GM21515 (cell line): ENCODE results near the gene NGEF.

ENCODE experiments used
- ATAC-seq: cut with Tn5 transposase; IDR thresholded peaks from one replicate; pipeline ENCODE4 v1.9.1; 2021; ENCODE audit not compliant: unreplicated experiment

NGEF gene

DNA sequence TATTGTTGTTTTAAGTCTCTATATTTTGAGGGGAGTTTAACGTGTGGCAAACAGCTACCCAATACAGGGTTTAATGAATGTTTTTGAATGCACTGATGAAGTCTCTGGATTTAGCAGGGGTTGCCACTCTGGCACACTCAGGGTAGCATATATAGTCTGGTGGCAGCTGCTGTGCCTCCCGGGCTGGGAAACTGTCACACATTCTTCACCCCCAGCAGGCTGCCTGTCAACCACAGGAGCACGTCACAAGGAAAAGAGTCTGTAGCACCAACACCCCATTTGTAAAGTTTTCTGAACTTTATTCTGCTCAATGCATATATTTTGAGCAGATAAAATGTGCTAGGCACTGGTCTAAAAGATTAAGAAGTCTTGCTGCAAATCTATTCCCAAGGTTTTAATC lies 39.3 kb downstream of the NGEF start:
- no peak for ATAC-seq

DNA sequence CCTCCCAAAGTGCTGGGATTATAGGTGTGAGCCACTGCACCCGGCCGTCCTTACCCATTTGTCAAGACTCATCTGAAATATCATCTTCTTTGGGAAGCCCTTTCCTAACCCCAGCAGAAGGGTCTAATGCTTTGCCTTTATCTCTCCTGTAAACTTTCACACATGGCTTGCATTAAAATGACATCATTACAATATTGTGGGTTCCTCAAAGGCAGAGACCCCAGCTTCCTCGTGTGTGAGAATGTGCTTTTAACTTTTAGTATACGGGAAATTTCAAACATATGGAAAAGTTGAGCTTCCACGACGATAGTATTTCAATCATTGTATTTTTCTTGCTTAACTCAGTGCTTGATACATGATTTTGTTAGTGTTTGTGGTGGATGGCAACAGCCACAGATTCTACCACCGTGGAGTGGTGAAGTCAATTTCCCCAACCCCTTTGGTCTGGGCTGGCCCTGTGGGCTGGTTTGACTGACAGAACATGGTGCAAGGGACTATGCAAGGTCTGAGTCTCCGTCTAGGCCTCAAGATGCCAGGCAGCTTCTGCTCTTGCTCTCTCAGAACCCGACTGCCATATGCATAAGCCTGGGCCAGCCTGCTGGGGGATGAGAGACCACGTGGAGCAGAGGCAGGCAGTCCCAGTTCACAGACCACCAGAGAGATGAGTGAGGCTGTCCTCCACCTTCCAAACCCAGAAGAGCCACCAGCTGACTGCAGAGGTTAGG lies 39.9 kb downstream of the NGEF start:
- no peak for ATAC-seq

DNA sequence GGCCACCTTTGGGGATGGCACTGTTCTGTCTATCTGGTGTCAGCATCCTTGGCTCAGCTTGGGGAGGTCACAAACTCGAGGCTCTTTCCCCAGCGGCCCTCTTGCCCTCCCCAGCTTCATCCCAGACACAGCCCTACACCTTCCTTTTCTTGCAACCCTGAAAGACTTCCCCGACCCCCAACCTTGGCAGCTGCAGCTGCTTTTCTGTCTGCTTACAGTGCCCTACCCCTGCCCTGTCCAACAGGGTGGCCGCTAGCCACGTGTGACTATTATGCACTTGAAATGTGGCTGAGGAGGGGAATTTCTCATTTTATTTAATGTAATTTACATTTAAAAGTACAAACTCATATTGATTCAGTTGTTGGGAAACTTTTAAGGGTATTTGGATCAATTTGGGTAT lies 41.3 kb downstream of the NGEF start:
- ATAC-seq, result no peak

DNA sequence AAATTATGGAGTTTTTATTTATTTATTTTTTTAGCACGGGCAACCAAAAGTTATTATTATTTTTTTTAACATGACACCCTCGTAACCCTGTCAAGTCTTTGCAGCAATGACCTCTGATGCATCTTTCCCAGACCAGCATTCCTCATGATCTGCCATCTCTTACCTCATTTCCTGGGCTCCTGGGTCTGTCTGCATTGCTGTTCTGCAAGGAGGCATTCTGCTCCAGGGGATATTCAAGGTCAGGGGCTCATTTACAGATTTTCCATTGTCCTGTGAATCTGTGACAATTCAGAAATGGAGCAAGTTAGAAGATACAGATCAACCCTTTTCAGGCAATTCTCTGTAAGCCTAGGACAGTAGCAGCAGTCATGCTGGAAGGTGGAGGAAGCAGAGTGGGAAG lies 43.0 kb downstream of the NGEF start:
- no peak for ATAC-seq

DNA sequence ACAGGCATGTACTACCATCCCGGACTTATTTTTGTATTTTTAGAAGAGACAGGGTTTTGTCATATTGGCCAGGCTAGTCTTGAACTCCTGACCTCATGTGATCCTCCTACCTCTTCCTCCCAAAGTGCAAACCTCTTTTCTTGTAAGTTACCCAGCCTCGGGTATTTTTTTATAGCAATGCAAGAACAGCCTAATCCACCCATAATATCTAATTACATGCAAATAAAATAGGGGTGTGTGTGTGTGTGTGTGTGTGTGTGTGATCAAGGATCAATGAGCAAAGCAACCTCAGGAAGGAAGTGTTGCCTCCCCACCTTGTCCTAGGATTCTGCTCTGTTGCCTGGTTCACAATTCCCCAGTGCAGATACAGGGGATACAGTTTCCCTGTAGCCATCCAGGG lies 45.6 kb downstream of the NGEF start:
- ATAC-seq, result no peak

DNA sequence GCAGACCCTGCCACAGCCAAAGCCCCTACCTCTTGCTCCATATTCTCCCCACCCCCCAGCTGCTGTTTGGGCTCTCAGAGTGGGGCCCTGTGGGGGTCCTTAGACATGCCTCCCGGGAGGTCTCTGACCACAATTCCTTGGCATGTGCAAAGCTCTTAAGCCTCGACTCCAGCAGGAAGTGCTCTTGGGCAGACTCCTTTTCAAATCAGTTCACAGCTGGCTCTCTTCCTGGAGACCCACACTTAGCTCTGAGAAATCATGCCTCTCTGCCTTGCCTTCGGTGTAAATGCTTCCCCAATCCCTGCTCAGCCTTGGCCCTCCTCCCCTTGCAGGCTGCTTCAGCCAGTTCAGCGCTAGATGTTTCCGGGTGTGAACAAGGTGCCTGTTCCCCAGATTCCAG lies 46.9 kb downstream of the NGEF start:
- no peak for ATAC-seq

DNA sequence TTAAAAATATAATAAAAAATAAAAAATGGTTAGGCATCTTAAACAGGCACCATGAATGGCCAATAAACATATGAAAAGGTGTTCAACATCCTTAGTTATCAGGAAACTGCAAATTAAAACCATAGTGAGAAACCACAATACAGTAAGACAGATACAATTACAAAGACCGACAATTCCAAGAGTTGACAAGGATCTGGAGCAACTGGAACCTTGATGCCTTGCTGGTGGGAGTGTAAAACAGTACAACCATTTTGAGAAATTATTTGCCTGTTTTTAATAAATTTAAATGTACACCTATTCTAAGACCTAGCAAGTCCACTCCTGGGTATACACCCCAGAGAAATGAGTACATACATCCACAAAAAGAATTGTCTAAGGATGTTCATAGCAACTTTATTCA lies 49.1 kb downstream of the NGEF start:
- no peak for ATAC-seq

DNA sequence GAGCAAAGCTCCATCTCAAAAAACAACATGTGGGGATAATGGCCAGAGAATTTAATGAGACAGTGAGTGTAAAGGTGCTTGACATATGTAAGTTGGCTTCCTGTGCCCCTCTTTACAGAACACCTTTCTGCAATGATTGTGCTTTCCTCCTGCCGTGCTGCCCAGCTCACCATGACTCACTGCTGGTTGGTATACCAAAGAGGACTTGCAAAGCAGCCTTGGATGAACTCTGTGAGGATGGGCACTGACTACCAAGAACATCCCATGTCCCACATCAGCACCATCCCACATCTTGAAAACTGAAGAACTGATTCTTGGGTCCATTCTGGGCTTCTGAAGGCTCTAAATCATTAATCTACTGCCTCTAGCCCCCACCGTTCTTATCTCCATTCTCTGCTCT lies 52.2 kb downstream of the NGEF start:
- no peak for ATAC-seq

DNA sequence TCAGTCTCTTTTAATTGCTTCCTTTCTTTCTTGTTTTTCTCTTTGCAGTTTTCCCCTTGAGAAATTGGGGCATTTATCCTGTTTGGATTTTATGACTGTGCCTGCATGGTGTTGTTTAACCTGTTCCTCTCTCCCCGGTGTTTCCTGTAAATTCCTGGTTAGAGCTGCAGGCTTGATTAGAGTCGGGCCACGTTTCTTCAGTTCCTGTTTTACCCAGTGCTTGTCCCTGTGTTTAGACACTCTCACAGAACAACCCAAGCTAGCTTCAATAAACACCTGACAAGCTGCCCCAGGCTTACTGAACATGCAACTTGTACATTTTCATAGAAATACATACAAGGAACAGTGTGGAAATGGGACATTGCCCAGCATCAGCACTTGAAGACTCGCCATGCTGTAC lies 53.9 kb downstream of the NGEF start:
- no peak for ATAC-seq

DNA sequence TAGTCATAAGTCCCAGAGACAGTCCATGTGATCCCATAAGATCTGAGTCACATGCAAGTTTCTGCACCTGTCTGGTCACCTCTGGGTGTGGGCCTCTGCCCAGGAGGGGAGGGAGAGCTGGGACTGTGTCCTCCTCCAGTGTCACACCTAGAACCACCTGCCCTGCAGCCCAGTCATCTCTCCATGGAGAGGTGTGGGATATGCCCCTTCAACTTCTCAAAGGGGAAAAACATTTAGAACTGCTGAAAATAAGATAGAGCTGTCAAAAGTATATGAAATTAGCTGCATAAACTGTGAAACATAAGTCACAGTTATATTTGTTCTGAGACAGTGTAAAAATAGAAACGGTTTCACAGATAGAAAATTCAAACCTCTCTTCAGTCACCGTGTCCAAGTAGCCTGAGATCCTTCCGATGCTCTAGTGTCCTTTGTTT lies 55.4 kb downstream of the NGEF start:
- ATAC-seq, result no peak

DNA sequence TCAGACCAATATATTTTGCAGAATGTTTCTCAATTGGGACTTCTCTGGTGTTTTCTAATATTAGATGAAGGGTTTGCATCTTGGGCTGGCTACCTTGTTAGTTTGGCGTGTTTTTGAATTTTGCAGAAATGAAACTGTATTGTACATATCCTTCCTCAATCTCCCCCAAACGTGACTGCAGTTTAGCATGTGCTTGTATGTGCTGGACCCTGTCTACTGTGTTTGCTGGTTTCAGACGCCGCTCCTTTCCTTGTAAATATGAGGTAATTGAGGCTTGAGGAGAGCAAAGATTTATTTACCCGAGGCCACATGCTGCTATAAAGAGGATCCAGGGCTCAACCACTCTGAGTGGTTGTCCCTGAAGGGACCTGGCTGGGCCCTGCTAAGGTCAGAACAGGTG lies 57.2 kb downstream of the NGEF start:
- no peak for ATAC-seq

DNA sequence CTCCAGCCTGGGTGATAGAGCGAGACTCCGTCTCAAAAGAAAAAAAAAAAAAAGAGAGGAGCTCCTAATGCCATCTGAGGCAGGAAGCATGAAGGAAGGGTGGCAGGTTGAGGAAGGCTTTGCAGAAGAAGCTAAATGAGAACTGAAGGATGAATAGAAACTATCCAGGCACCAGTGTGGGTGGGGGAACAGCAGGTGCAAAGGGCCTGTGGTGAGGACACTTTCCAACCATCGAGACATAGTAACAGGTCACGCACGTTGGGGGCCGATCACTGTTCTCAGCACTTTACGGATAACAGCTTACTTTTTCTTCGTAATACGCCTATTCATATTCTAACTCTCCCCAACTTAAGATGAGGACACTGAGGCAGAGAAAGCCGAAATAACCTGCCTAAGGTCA lies 58.4 kb downstream of the NGEF start:
- ATAC-seq, result no peak

DNA sequence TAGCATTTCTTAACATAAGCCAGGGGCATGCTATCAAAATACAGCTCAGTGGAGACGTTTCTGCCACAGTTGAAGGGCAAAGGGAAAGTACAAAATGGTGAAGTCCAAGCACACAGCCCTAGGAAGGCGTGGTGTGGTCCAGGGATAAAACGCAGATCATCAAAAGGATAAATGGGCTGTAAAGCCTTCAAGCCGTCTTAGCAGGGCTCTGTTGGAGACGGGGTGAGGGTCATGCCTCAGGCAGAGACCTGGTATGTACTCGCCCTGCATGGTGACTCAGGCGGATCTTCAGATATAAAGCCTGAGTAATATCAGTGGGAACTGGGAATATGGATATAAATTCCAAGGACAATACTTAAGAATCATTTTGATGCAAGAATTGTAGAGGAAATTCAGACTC lies 61.2 kb downstream of the NGEF start:
- ATAC-seq, result no peak

DNA sequence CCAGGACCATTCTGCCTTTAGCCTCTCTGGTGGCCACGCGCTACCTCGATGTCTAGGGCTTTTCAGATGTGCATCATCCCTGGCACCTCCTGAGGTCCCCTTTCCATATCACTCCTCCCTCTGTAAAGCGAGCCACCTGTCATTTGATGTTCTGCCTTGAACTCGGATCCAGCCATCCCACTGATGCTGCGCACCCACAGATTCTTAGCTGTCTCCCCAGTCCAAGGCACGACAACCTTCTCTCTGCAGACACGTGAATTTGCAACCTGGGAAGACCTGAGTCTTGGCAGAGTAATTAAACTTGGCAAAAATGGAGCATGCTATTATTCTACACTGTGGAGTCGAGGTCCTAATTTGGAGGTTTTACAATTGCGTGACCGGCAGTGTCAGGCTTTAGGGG lies 61.9 kb downstream of the NGEF start:
- no peak for ATAC-seq

DNA sequence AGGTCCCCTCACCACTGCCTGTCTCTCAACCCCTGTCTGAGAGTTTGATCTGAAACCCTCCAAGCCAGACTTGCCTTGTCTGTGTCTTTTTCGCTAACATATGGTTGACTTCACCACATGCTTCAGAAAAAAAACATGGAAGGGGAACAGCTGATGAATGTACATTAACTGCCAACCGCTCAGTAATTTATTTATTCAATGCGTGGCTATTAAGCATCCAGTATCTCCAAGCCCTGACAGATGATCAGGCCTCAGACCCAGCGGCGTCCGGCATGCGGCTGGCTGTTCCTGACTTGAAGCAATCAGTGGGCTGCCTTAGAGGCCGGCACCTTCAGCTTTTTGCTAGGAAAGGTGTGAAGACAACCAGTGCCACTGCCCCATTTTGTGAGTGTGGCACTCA lies 62.3 kb downstream of the NGEF start:
- ATAC-seq, result no peak

DNA sequence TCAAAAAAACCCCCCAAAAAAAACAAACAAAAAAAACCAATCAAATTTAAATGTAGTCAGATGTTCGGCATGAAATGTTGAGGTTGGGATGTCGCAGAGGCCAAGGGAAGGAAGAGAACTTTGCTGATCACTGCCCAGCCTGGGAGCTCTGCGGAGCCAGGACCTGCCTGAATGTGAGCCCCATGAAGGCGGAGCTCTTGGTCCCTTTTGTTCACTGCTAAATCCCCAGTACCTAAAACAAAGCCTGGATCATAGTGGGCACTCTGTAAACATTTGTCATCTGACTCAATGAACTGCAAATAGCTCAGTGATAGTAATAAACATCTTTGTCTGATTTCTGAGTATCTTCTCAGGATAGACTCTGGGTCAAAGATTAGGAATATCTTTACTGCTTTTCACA lies 64.0 kb downstream of the NGEF start:
- no peak for ATAC-seq

DNA sequence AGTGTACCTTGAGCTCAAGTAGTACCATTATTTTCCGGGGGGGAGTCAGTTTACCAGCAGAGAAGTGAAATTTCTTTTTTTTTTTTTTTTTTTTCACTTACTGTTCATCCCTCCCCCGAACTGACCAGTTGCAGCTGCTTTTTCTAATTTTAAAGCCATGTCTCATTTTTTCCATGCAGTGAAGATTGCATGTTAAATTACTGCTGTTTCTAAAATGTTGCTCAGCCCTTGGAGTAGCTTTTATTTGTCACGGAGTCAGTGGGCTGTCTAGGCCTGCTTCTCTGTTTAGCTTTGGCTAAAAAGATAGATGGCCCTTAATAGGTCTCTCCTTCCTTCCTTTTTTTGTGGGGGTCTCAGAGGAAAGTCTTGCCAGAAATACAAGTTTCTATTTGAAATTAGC lies 70.2 kb downstream of the NGEF start:
- no peak for ATAC-seq

DNA sequence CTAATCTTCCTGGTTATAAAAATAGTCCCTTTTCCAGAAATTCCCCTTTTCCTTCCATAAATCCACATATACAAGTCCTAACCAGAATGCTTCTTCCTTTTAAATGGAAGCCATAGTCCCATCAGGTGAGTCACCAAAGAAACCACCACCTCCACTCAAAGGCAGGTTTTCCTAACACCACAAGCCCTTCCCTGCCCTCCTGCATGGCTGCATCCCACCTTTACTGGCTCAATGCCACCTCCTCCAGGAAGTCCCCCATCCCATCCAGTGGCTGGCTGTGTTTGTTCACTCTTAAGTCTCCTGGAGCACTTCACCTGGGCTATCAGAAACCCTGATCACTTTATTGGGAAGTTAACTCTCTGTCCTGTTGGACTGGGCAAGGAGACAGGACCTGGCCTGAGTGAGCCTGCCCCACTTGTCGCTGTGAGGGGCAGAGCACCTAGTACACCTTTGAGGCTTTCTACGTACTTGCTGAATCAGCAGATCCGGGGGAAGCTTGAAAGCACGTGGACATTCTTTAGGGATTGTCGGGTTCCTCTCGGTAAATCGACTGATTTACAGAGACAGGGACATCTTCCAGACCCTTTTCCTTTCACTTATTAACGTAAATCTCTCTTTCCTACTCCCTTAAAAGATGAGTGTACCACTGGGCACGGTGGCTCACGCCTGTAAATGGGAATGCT lies 71.0 kb downstream of the NGEF start:
- no peak for ATAC-seq

DNA sequence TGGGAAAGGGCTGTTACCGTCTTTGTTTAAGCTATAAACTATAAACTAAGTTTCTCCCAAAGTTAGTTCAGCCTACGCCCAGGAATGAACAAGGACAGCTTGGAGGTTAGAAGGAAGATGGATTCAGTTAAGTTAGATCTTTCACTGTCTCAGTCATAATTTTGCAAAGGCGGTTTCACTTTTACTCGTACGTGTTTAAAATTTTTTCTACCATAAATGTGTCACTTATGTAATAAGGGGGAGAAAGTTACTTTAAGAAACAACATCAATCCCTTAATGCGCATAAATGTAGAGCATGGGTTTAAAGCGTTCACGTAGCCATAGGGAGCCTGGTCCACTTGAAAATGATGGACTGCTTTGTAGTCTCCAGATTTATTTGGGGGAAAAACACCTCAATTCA lies 71.7 kb downstream of the NGEF start:
- no peak for ATAC-seq

DNA sequence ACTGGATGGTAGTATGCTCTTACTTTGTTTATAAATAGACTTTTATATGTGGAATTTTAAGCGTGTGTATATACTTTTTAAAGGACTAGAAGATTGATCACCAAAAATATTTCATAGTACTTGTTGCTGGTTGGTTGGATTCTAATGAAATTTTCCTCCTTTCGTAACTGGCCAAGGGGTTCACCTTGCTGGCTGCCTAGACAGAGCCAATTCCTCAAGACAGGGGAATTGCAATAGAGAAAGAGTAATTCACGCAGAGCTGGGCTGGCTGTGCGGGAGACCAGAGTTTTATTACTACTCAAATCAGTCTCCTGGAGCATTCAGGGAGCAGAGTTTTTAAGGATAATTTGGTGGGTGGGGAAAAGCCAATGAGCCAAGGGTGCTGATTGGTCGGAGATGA lies 72.3 kb downstream of the NGEF start:
- ATAC-seq, result no peak

DNA sequence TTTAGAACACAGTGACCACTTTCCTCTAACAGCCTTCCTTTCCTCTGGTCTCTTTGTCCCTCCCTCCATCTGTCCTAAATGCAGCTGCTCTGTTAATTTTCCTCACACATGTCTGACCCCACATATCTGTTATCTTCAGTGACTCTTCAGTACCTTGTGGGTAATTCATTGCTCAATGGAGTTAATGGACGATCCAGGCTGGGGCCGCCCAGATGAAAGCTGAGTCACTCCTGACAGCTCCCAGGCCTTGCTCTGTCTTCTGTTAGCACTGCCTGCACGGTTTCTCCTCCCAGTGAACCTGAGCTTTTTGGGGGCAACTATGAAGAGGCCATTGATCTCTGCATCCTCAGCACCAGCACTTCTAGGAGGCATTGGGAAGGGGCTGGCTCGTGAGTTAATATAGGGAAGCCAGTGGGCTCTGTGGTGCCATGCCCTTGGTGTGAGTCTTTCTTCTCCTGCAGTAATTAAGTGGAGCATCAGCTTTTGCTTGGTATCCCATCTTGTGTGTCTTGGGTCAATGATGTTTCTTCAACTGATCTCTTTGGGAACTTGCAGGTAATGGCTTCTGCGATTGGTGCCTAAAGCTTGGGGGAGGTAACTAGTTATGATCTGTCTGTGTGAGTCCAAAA lies 75.7 kb downstream of the NGEF start:
- no peak for ATAC-seq

DNA sequence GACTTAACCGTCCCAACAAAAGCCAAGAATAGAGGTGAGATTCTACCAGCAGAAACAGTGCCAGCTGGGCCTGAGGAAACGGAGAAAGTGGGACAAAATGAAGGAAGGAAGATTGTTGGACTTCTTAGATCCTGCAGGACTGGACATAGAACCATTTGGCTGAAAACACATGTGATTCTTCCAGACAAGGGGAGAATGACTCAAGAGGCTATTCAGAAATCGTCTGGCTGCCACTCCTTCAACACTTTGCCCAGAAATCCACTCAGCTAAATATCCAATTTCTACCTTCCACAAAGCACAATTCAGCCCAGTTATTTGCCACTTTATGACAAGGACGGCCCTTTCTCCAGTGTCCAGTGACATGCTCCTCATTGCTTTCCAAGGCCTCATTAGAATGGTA lies 81.4 kb downstream of the NGEF start:
- ATAC-seq, result no peak

DNA sequence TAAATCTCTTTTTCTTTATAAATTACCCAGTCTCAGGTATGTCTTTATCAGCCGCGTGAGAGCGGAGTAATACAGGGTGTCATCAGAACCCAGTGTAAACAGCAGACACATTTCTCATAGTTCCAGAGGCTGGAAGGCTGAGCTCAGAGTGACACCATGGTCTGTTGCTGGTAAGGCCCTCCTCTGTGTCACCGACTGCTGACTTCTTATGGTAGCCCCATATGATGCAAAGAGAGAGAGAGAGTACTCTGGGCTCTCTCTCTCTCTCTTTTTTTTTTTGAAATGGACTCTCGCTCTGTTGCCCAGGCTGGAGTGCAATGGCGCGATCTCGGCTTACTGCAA lies 83.0 kb downstream of the NGEF start:
- ATAC-seq, result no peak
